ENCODE measurements around the gene ZBTB7B. TPM values are rescaled to one million over a fixed set of nuclear protein-coding genes. Genes with fewer than 3 reads are reported as not detected.

Gene ZBTB7B
- total and polyA plus RNA-seq, 9 of the 15 experiments (the other 6 are each of a cell fraction or from before 2014, with no cell fraction given) = 0.04 to 46.5 (median 15.2) TPM

- TF ChIP-seq ZNF609 (CRISPR knock-in tag; IDR thresholded peaks at IDR 0.05; ENCODE audit: borderline replicate concordance) (no peak), YY1 (IDR thresholded peaks at IDR 0.05; ENCODE audit: borderline replicate concordance in 1 of 3, control insufficient read depth in 1 of 3, extremely low read depth in 1 of 3, insufficient read depth in 3 of 3, insufficient read length in 1 of 3, insufficient replicate concordance in 2 of 3, low read depth in 1 of 3, low read length in 2 of 3) (peak in 1 of 3 experiments; percentile 38), TRIM25 (IDR thresholded peaks at IDR 0.05; ENCODE audit: borderline replicate concordance) (no peak), ETV5 (CRISPR knock-in tag; IDR thresholded peaks at IDR 0.05; ENCODE audit: low read depth) (no peak), ZNF444 (CRISPR knock-in tag; IDR thresholded peaks at IDR 0.05) (0 out of 2 replicates have a peak, but pooled peaks have one; percentile 57), KAT7 (CRISPR knock-in tag; IDR thresholded peaks at IDR 0.05; ENCODE audit: borderline replicate concordance) (0 out of 2 replicates have a peak, but pooled peaks have one; percentile 80), FUS (optimal IDR thresholded peaks at IDR 0.05; ENCODE audit: low read depth, low read length) (no peak), LEF1 (IDR thresholded peaks at IDR 0.05) (no peak), KLF13 (tag; IDR thresholded peaks at IDR 0.05; ENCODE audit: borderline replicate concordance, low read depth) (peak; percentile 78), RBM39 (optimal IDR thresholded peaks at IDR 0.05; ENCODE audit: low read depth, low read length) (no peak), SLC30A9 (CRISPR knock-in tag; IDR thresholded peaks at IDR 0.05) (no peak), ZBTB7A (IDR thresholded peaks at IDR 0.05; ENCODE audit: borderline replicate concordance, control insufficient read depth, low read depth, low read length) (peak; percentile 90; the same call in 1 of the 2 replicates)
- TF ChIP-seq, protein P1, sequence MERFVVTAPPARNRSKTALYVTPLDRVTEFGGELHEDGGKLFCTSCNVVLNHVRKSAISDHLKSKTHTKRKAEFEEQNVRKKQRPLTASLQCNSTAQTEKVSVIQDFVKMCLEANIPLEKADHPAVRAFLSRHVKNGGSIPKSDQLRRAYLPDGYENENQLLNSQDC (CRISPR knock-in tag; IDR thresholded peaks at IDR 0.05) = peak; percentile 88; the same call in 1 of the 2 replicates
- TF ChIP-seq, protein P2, sequence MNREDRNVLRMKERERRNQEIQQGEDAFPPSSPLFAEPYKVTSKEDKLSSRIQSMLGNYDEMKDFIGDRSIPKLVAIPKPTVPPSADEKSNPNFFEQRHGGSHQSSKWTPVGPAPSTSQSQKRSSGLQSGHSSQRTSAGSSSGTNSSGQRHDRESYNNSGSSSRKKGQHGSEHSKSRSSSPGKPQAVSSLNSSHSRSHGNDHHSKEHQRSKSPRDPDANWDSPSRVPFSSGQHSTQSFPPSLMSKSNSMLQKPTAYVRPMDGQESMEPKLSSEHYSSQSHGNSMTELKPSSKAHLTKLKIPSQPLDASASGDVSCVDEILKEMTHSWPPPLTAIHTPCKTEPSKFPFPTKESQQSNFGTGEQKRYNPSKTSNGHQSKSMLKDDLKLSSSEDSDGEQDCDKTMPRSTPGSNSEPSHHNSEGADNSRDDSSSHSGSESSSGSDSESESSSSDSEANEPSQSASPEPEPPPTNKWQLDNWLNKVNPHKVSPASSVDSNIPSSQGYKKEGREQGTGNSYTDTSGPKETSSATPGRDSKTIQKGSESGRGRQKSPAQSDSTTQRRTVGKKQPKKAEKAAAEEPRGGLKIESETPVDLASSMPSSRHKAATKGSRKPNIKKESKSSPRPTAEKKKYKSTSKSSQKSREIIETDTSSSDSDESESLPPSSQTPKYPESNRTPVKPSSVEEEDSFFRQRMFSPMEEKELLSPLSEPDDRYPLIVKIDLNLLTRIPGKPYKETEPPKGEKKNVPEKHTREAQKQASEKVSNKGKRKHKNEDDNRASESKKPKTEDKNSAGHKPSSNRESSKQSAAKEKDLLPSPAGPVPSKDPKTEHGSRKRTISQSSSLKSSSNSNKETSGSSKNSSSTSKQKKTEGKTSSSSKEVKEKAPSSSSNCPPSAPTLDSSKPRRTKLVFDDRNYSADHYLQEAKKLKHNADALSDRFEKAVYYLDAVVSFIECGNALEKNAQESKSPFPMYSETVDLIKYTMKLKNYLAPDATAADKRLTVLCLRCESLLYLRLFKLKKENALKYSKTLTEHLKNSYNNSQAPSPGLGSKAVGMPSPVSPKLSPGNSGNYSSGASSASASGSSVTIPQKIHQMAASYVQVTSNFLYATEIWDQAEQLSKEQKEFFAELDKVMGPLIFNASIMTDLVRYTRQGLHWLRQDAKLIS (CRISPR knock-in tag; IDR thresholded peaks at IDR 0.05) = peak; percentile 70; the same call in 1 of the 2 replicates
Measured at GRCh38 chr1:154974808-154975408, 27.7 kb upstream of the ZBTB7B start (continued).

Data from K562 (cell line).